ENCODE measurements around the gene MAST4. TPM values are rescaled to one million over a fixed set of nuclear protein-coding genes. Genes with fewer than 3 reads are reported as not detected.

MAST4 gene
- total RNA-seq, 1 experiment from 2014 or later = 10.9 TPM

DNA sequence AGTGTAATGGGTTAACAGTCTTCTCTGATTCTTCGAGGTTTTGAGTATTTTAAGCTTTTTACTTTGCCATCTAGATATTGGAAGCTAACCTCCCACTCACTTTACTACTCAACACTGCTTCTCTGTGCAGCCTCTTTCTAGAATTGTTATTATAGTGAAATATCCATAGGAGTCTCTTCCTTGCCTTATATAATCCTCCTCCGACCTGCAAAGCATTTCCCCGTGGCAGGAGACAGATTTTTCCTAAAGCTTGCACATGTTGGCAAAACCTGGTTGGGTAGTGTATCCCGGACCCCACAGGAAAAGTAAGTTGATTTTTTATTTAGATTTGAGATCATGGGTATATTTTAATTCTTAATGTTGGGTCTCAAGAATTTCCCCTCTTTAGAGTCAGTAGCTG is 351.3 kb downstream of the MAST4 start:
- Mint-ChIP-seq H3K27ac (ENCODE audit: unreplicated experiment) (no peak overlapping the region), H3K4me3 (ENCODE audit: low read depth, unreplicated experiment) (no peak overlapping the region), H3K9me3 (ENCODE audit: low read depth, unreplicated experiment) (no peaks in the 10 kb centered on the region), H3K4me1 (ENCODE audit: low read depth, unreplicated experiment) (no peaks in the 10 kb centered on the region), H3K27me3 (ENCODE audit: unreplicated experiment) (peaks cover 7% of the 10 kb centered on the region), H3K36me3 (ENCODE audit: insufficient read depth, unreplicated experiment) (no peaks in the 10 kb centered on the region)
- CTCF ChIA-PET = no interaction called here
- BruUV-seq (replicated peaks) = no TSS peak
- DNase-seq = no peak
- intact Hi-C loops (cut with micrococcal nuclease; ENCODE audit: unreplicated experiment) = no loop called here
- TF ChIP-seq, protein P1, sequence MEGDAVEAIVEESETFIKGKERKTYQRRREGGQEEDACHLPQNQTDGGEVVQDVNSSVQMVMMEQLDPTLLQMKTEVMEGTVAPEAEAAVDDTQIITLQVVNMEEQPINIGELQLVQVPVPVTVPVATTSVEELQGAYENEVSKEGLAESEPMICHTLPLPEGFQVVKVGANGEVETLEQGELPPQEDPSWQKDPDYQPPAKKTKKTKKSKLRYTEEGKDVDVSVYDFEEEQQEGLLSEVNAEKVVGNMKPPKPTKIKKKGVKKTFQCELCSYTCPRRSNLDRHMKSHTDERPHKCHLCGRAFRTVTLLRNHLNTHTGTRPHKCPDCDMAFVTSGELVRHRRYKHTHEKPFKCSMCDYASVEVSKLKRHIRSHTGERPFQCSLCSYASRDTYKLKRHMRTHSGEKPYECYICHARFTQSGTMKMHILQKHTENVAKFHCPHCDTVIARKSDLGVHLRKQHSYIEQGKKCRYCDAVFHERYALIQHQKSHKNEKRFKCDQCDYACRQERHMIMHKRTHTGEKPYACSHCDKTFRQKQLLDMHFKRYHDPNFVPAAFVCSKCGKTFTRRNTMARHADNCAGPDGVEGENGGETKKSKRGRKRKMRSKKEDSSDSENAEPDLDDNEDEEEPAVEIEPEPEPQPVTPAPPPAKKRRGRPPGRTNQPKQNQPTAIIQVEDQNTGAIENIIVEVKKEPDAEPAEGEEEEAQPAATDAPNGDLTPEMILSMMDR (IDR thresholded peaks at IDR 0.05; ENCODE audit: unreplicated experiment) = no peak

DNA sequence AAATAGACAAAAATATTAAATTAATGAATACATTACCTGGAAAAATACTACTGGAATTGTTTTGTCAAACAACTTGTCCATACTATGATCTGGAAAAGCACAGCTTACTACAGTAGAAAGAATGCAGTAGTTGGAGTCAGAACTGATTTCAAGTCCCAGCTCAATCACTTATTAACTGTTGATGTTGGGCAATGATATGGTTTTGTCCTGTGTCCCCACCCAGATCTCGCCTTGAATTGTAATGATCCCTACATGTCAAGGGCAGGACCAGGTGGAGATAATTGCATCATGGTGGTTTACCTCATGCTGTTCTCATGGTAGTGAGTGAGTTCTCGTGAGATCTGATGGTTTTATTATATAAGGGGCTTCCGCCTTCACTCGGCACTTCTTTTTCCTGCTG is 352.9 kb downstream of the MAST4 start:
- Mint-ChIP-seq H3K4me3 (ENCODE audit: low read depth, unreplicated experiment) (no peak overlapping the region), H3K27me3 (ENCODE audit: unreplicated experiment) (peaks cover 7% of the 10 kb centered on the region), H3K36me3 (ENCODE audit: insufficient read depth, unreplicated experiment) (no peaks in the 10 kb centered on the region), H3K27ac (ENCODE audit: unreplicated experiment) (no peak overlapping the region), H3K9me3 (ENCODE audit: low read depth, unreplicated experiment) (no peaks in the 10 kb centered on the region), H3K4me1 (ENCODE audit: low read depth, unreplicated experiment) (no peaks in the 10 kb centered on the region)
- CTCF ChIA-PET = no interaction called here
- BruUV-seq (replicated peaks) = no TSS peak
- intact Hi-C loops (cut with micrococcal nuclease; ENCODE audit: unreplicated experiment) = no loop called here
- TF ChIP-seq, protein P1 (IDR thresholded peaks at IDR 0.05; ENCODE audit: unreplicated experiment) = no peak
- DNase-seq = no peak

GRCh38 chr5:66952153-66952552 is 356.0 kb downstream of the MAST4 start:
- H3K36me3 Mint-ChIP-seq (ENCODE audit: insufficient read depth, unreplicated experiment) = no peaks in the 10 kb centered on the region
- no peaks in the 10 kb centered on the region for H3K4me1 Mint-ChIP-seq (ENCODE audit: low read depth, unreplicated experiment)
- no peaks in the 10 kb centered on the region for H3K9me3 Mint-ChIP-seq (ENCODE audit: low read depth, unreplicated experiment)
- peaks cover 7% of the 10 kb centered on the region for H3K27me3 Mint-ChIP-seq (ENCODE audit: unreplicated experiment)
- BruUV-seq (replicated peaks) = no TSS peak
- H3K4me3 Mint-ChIP-seq (ENCODE audit: low read depth, unreplicated experiment) = no peak overlapping the region
- CTCF ChIA-PET = no interaction called here
- TF ChIP-seq, protein P1 (IDR thresholded peaks at IDR 0.05; ENCODE audit: unreplicated experiment) = no peak
- no peak overlapping the region for H3K27ac Mint-ChIP-seq (ENCODE audit: unreplicated experiment)
- intact Hi-C loops (cut with micrococcal nuclease; ENCODE audit: unreplicated experiment) = no loop called here
- no peak for DNase-seq

- peaks cover 7% of the 10 kb centered on the region for H3K27me3 Mint-ChIP-seq (ENCODE audit: unreplicated experiment)
- CTCF ChIA-PET = no interaction called here
- no peak overlapping the region for H3K4me3 Mint-ChIP-seq (ENCODE audit: low read depth, unreplicated experiment)
Observed at GRCh38 chr5:66956439-66956838, 360.2 kb downstream of the MAST4 start.

More at GRCh38 chr5:66956439-66956838, 360.2 kb downstream of the MAST4 start:
- H3K4me1 Mint-ChIP-seq (ENCODE audit: low read depth, unreplicated experiment) = peaks cover 9% of the 10 kb centered on the region
- intact Hi-C loops (cut with micrococcal nuclease; ENCODE audit: unreplicated experiment) = no loop called here
- TF ChIP-seq, protein P1 (IDR thresholded peaks at IDR 0.05; ENCODE audit: unreplicated experiment) = no peak
- H3K36me3 Mint-ChIP-seq (ENCODE audit: insufficient read depth, unreplicated experiment) = no peaks in the 10 kb centered on the region
- no peaks in the 10 kb centered on the region for H3K9me3 Mint-ChIP-seq (ENCODE audit: low read depth, unreplicated experiment)
- no peak for DNase-seq
- no TSS peak for BruUV-seq (replicated peaks)
- H3K27ac Mint-ChIP-seq (ENCODE audit: unreplicated experiment) = no peak overlapping the region
